GM23248 (cell line): ENCODE measurements around the gene PPP1R2. TPM values are rescaled to one million over a fixed set of nuclear protein-coding genes. Genes with fewer than 3 reads are reported as not detected.

ENCODE experiments used
- DNase-seq: peaks from one replicate; pipeline ENCODE4 v3.0.0-alpha.2; 2015
- H2AFZ ChIP-seq: fragments of 200-600 bp; sonication (generic); 2 replicates; pipeline ENCODE4 v1.6.1; 2016; ENCODE audit warnings: antibody characterized with exemption
- H3F3A ChIP-seq: fragments of 200-600 bp; sonication (generic); 2 replicates; pipeline ENCODE4 v1.6.1; 2016; ENCODE audit warnings: mild to moderate bottlenecking, antibody characterized with exemption, mixed run types; ENCODE audit not compliant: insufficient read depth
- H3K27ac ChIP-seq: fragments of 200-600 bp; sonication (generic); 2 replicates; pipeline ENCODE4 v1.5.1; 2016; ENCODE audit warnings: mild to moderate bottlenecking
- H3K27me3 ChIP-seq: fragments of 200-600 bp; sonication (generic); replicated peaks from 2 replicates; pipeline ENCODE4 v1.6.1; 2016; ENCODE audit warnings: mild to moderate bottlenecking; ENCODE audit not compliant: insufficient read depth
- H3K36me3 ChIP-seq: fragments of 200-600 bp; sonication (generic); 2 replicates; pipeline ENCODE4 v1.6.1; 2016; ENCODE audit warnings: low read depth, mild to moderate bottlenecking
- H3K4me1 ChIP-seq: fragments of 200-600 bp; sonication (generic); 2 replicates; pipeline ENCODE4 v1.6.1; 2016; ENCODE audit warnings: mild to moderate bottlenecking; ENCODE audit not compliant: insufficient read depth
- H3K4me2 ChIP-seq: fragments of 200-600 bp; sonication (generic); one replicate; pipeline ENCODE4 v1.6.1; 2016; ENCODE audit warnings: mild to moderate bottlenecking; ENCODE audit not compliant: unreplicated experiment
- H3K4me3 ChIP-seq: fragments of 200-600 bp; sonication (generic); 2 replicates; pipeline ENCODE4 v1.5.1; 2016; ENCODE audit warnings: mild to moderate bottlenecking
- H3K79me2 ChIP-seq: fragments of 200-600 bp; sonication (generic); 2 replicates; pipeline ENCODE4 v1.6.1; 2016; ENCODE audit warnings: mild to moderate bottlenecking; ENCODE audit not compliant: insufficient read depth
- H3K9ac ChIP-seq: fragments of 200-600 bp; sonication (generic); 2 replicates; pipeline ENCODE4 v1.6.1; 2016; ENCODE audit warnings: mild to moderate bottlenecking
- H3K9me2 ChIP-seq: fragments of 200-600 bp; sonication (generic); 2 replicates; pipeline ENCODE4 v1.6.1; 2016; ENCODE audit warnings: mixed run types, mild to moderate bottlenecking, moderate library complexity; ENCODE audit not compliant: insufficient read depth
- H3K9me3 ChIP-seq: fragments of 200-600 bp; sonication (generic); one replicate; pipeline ENCODE4 v1.6.1; 2017; ENCODE audit warnings: low read depth
- H4K20me1 ChIP-seq: fragments of 200-600 bp; sonication (generic); 2 replicates; pipeline ENCODE4 v1.6.0; 2016; ENCODE audit not compliant: insufficient read depth
- EZH2 ChIP-seq: fragments of 200-600 bp; sonication (generic); IDR thresholded peaks from 2 replicates; pipeline ENCODE4 v1.6.1; 2018; ENCODE audit warnings: antibody characterized with exemption, mild to moderate bottlenecking; ENCODE audit not compliant: insufficient read depth, poor library complexity, severe bottlenecking
- EZH2phosphoT487 ChIP-seq: fragments of 200-600 bp; sonication (generic); IDR thresholded peaks from 2 replicates; pipeline ENCODE4 v1.6.1; 2018; ENCODE audit warnings: antibody characterized with exemption, moderate library complexity, mild to moderate bottlenecking, low read depth; ENCODE audit not compliant: insufficient read depth
- WGBS, 2 experiments: methylation state at CpG; one replicate each; pipeline ENCODE4 v1.1.6; 2015 to 2017; ENCODE audit warnings: low lambda C conversion rate in 2 of 2, low coverage in 1 of 2; ENCODE audit errors: missing lambda C conversion rate in 2 of 2; 5-methylcytosine and 5-hydroxymethylcytosine counted together
- in situ Hi-C: fragments of 300-500 bp; cut with MboI; formaldehyde crosslinking; loops from 2 replicates; pipeline ENCODE4 v1.15.0; 2020
- polyA plus RNA-seq: library from polyadenylated mRNA; unstranded; fragments of >200 nt; fragmentation: Nextera tagmentation; extraction: Ambion mirVana; gene quantifications from 2 replicates; pipeline ENCODE4 v1.2.1, GENCODE V29; 2016
- total RNA-seq: library from RNA; depleted of rRNA; stranded (reverse); fragments of >200 nt; shearing (Covaris generic); gene quantifications from 2 replicates; pipeline ENCODE4 v1.2.3, GENCODE V29; 2014

PPP1R2 gene
- total and polyA plus RNA-seq, 2 experiments from 2014 or later = 50.9 to 55.8 TPM

DNA sequence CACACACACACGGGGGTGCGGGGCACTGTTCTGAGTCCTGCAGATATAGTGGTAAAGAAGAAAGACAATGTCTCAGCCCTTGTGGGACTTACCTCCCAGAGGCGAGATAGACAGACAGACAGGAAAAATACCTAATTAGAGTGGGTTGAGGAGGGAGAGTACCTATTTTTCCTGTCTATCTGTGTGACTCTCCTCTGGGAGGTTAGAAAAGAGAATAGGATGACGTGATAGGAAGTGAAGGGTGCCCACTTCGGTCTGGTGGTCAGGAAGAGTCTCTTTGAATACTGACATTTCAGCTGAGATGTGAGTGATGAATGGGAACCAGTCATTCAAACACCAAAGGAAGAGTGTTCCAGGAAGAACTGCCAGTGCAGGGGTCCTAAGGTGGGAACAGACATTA is 44.7 kb upstream of the PPP1R2 start:
- Histone ChIP-seq H3K27ac (no peak overlapping the region), H3K36me3 (no peaks in the 10 kb centered on the region), H4K20me1 (no peaks in the 10 kb centered on the region), H3K27me3 (no peaks in the 10 kb centered on the region), H3K9ac (no peak overlapping the region), H3K9me3 (no peaks in the 10 kb centered on the region), H3F3A (no peaks in the 10 kb centered on the region), H3K4me3 (no peak overlapping the region), H3K9me2 (no peaks in the 10 kb centered on the region), H3K79me2 (no peaks in the 10 kb centered on the region), H2AFZ (no peak overlapping the region), H3K4me2 (no peak overlapping the region), H3K4me1 (peaks cover 10% of the 10 kb centered on the region)
- in situ Hi-C loops = no loop called here
- WGBS, 2 experiments = 61% methylated on average over 5 of the region's 5 CpGs
- TF ChIP-seq EZH2phosphoT487 (no peak), EZH2 (no peak)
- DNase-seq = no peak

- no peak overlapping the region for H3K27ac ChIP-seq
- no peaks in the 10 kb centered on the region for H3K27me3 ChIP-seq
- H3K4me2 ChIP-seq = no peak overlapping the region
- TF ChIP-seq EZH2phosphoT487 (no peak), EZH2 (no peak)
- no peaks in the 10 kb centered on the region for H3K9me2 ChIP-seq
- no peak overlapping the region for H2AFZ ChIP-seq
- no peak overlapping the region for H3K4me3 ChIP-seq
- no peaks in the 10 kb centered on the region for H3K9me3 ChIP-seq
- WGBS, 2 experiments = 29 to 31% methylated on average over 4 of the region's 4 CpGs
- no peaks in the 10 kb centered on the region for H3F3A ChIP-seq
- H3K9ac ChIP-seq = no peak overlapping the region
- peaks cover 10% of the 10 kb centered on the region for H3K4me1 ChIP-seq
- H4K20me1 ChIP-seq = no peaks in the 10 kb centered on the region
- H3K36me3 ChIP-seq = no peaks in the 10 kb centered on the region
- DNase-seq = no peak
- H3K79me2 ChIP-seq = no peaks in the 10 kb centered on the region
- in situ Hi-C loops = no loop called here
Observed at GRCh38 chr3:195587406-195587805, 44.3 kb upstream of the PPP1R2 start.

- no peak overlapping the region; the same call in 1 of the 2 replicates for H3K9ac ChIP-seq
- H3K27me3 ChIP-seq = no peaks in the 10 kb centered on the region
- no peaks in the 10 kb centered on the region for H3K79me2 ChIP-seq
- H3K9me2 ChIP-seq = no peaks in the 10 kb centered on the region
- 19 to 23% methylated on average over 4 of the region's 4 CpGs for WGBS, 2 experiments
- no peak overlapping the region for H3K27ac ChIP-seq
- H2AFZ ChIP-seq = peak overlapping the region; percentile 86
- H3K4me1 ChIP-seq = peaks cover 18% of the 10 kb centered on the region
- peak overlapping the region; percentile 66 for H3K4me2 ChIP-seq
- no peak for DNase-seq
- 0 out of 2 replicates have a peak overlapping the region, but pooled peaks have one; percentile 48 for H3K4me3 ChIP-seq
- no peaks in the 10 kb centered on the region for H3F3A ChIP-seq
- no peak for TF ChIP-seq EZH2
- no peak for TF ChIP-seq EZH2phosphoT487
- no peaks in the 10 kb centered on the region for H4K20me1 ChIP-seq
- in situ Hi-C loops = no loop called here
- no peaks in the 10 kb centered on the region for H3K9me3 ChIP-seq
- no peaks in the 10 kb centered on the region for H3K36me3 ChIP-seq
Observed at GRCh38 chr3:195584543-195584870, 41.4 kb upstream of the PPP1R2 start.

DNA sequence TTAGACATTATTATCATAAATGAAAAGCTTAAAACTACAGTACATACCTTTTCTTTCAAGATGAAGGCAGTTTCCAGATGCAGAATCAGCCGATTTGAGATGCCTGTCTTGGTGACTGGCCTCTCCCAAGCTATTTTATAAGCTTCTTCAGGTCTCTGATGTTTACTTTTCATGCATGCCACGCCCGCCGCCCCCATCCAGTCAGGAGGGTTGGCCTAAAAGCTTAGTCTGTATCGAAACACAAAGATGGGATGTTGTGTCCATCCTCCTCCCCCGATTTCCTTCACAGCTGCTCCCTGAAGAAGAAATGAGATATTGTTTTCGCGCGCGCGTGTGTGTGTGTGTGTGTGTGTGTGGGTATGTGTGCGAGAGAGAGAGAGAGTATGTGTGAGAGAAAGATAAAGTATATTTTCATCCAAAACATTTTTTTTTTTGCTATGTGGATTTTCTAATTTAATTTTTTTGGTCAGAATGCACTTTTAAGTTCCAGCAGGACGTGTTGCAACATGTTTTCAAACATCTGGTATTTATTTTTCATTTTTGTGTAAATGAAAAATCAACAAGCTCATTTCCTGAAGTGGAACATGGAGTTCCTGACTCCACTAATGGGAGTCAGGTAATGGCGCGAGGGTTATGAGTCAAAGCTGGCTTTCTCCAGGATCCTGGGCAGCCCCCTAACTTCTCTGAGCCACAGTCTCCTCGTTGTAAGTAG is 40.9 kb upstream of the PPP1R2 start, which contains the start of gene APOD:
TSS of gene APOD (minus strand) at position 110 of the 712 bp plus-strand sequence. CDS start 4,479 bp downstream, outside the sequence.
- Histone ChIP-seq H3K79me2 (no peaks in the 10 kb centered on the region), H3K4me2 (peak within 1 kb of the TSS; percentile 66), H3K9ac (peak within 1 kb of the TSS; percentile 21; the same call in 1 of the 2 replicates), H3K9me3 (no peaks in the 10 kb centered on the region), H3K9me2 (no peaks in the 10 kb centered on the region), H3K27me3 (no peaks in the 10 kb centered on the region), H3F3A (no peaks in the 10 kb centered on the region), H3K36me3 (no peaks in the 10 kb centered on the region), H3K4me3 (peak within 1 kb of the TSS; percentile 48), H3K27ac (peak within 1 kb of the TSS; percentile 5; the same call in 1 of the 2 replicates), H4K20me1 (no peaks in the 10 kb centered on the region), H3K4me1 (peaks cover 18% of the 10 kb centered on the region), H2AFZ (peak within 1 kb of the TSS; percentile 86)
- in situ Hi-C loops = no loop called here
- TF ChIP-seq EZH2phosphoT487 (no peak), EZH2 (no peak)
- DNase-seq = peak; percentile 57
- 4% methylated on average over 16 of the region's 16 CpGs for WGBS, 2 experiments
